Activated T-cell treated with anti-CD3 and anti-CD28 coated beads, Interleukin-2, amount 50 U/mL, for 72 hours (primary cell): Measurements from ENCODE around the gene TLK1. TPM values are rescaled to one million over a fixed set of nuclear protein-coding genes. Genes with fewer than 3 reads are reported as not detected.
A peak's percentile ranks its signal among the peaks of the same experiment; 100 is the strongest.

ENCODE experiments used
- ATAC-seq, 2 donors: fragments of 150-1000 bp; cut with Tn5 transposase; replicated peaks in 1 of 2; 2 replicates each; pipeline ENCODE4 v1.10.0; 2021; ENCODE audit warnings: moderate library complexity in 2 of 2, mild to moderate bottlenecking in 1 of 2
- DNase-seq, 2 donors: peaks; one replicate each; pipeline ENCODE4 v3.0.0; 2021 to 2022; ENCODE audit warnings: mixed read lengths in 1 of 2
- H3K27ac Mint-ChIP-seq: one replicate; pipeline ENCODE4 v1.8.0; 2022; ENCODE audit warnings: mild to moderate bottlenecking, moderate library complexity, mixed read lengths
- H3K27me3 Mint-ChIP-seq: one replicate; pipeline ENCODE4 v1.8.0; 2022; ENCODE audit warnings: low read depth, mixed read lengths
- H3K36me3 Mint-ChIP-seq, 2 donors: one replicate each; pipeline ENCODE4 v1.8.0; 2022; ENCODE audit warnings: mixed read lengths in 2 of 2, mild to moderate bottlenecking in 1 of 2; ENCODE audit not compliant: insufficient read depth in 2 of 2
- H3K4me1 Mint-ChIP-seq: one replicate; pipeline ENCODE4 v1.8.0; 2022; ENCODE audit warnings: low read depth, mixed read lengths
- H3K4me3 Mint-ChIP-seq, 2 donors: one replicate each; pipeline ENCODE4 v1.8.0; 2022; ENCODE audit warnings: mild to moderate bottlenecking in 2 of 2, mixed read lengths in 2 of 2, moderate library complexity in 2 of 2
- H3K9me3 Mint-ChIP-seq, 2 donors: one replicate each; pipeline ENCODE4 v1.8.0; 2022; ENCODE audit warnings: mixed read lengths in 2 of 2
- total RNA-seq, 2 donors: library from RNA; stranded (reverse); gene quantifications; one replicate each; pipeline ENCODE4 v1.2.3, GENCODE V29; 2022

Gene TLK1
- total RNA-seq, 2 donors from 2014 or later = 96.0 to 102 TPM

- Mint-ChIP-seq H3K36me3 (peaks cover 1 to 5% of the 10 kb centered on the region in 2 donors), H3K4me3 (no peak overlapping the region), H3K27ac (peak overlapping the region; percentile 24), H3K27me3 (no peaks in the 10 kb centered on the region), H3K4me1 (peaks cover 12% of the 10 kb centered on the region), H3K9me3 (no peaks in the 10 kb centered on the region)
- DNase-seq (no peak), ATAC-seq (no peak)
Observed at GRCh38 chr2:170968205-170969003, 192.3 kb downstream of the TLK1 start.

- no peak for ATAC-seq
- Mint-ChIP-seq H3K27ac (no peak overlapping the region), H3K9me3 (no peaks in the 10 kb centered on the region), H3K27me3 (no peaks in the 10 kb centered on the region), H3K4me1 (peaks cover 5% of the 10 kb centered on the region), H3K36me3 (peaks cover 4 to 5% of the 10 kb centered on the region in 2 donors), H3K4me3 (no peak overlapping the region)
- DNase-seq = no peak
Observed at GRCh38 chr2:170967553-170967952, 193.1 kb downstream of the TLK1 start.

DNA sequence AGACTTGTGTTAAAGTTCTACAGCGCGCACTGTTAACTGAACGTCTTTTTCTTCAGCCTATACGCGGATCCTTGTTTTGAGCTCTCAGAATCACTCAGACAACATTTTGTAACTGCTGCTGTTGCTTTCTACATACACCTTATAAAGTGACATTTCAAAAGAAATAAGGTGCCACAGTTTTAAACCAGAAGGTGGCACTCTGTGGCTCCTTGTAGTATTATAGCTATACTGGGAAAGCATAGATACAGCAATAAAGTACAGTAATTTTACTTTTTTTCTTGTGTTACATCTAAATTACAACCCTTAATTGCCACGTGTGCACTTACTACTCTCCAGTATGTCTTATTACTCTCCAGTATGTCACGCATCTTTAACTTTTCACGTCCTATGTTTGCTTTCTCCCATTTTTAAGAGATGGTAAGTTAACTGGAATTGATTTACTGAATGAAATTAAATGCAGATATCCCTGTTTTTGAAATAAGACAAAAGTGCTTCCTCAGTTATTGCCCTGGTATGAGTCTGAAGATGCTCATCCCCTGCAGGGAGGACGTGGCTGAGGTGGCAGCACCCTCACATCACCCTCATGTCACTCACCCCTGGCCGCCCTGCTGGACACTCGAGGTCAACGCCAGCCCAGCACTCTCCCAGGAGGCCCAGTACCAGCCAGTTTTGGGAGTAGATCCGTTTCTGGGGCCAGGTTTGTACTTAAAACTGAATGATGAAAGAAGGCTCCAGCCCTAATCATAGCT, 193.9 kb downstream of the TLK1 start:
- peaks cover 5 to 9% of the 10 kb centered on the region in 2 donors for H3K36me3 Mint-ChIP-seq
- H3K4me1 Mint-ChIP-seq = no peaks in the 10 kb centered on the region
- H3K9me3 Mint-ChIP-seq = no peaks in the 10 kb centered on the region
- H3K27me3 Mint-ChIP-seq = no peaks in the 10 kb centered on the region
- ATAC-seq = peak in 1 of 2 donors; percentile 40
- no peak overlapping the region for H3K27ac Mint-ChIP-seq
- H3K4me3 Mint-ChIP-seq = no peak overlapping the region
- peak in 1 of 2 donors; percentile 27 for DNase-seq

DNA sequence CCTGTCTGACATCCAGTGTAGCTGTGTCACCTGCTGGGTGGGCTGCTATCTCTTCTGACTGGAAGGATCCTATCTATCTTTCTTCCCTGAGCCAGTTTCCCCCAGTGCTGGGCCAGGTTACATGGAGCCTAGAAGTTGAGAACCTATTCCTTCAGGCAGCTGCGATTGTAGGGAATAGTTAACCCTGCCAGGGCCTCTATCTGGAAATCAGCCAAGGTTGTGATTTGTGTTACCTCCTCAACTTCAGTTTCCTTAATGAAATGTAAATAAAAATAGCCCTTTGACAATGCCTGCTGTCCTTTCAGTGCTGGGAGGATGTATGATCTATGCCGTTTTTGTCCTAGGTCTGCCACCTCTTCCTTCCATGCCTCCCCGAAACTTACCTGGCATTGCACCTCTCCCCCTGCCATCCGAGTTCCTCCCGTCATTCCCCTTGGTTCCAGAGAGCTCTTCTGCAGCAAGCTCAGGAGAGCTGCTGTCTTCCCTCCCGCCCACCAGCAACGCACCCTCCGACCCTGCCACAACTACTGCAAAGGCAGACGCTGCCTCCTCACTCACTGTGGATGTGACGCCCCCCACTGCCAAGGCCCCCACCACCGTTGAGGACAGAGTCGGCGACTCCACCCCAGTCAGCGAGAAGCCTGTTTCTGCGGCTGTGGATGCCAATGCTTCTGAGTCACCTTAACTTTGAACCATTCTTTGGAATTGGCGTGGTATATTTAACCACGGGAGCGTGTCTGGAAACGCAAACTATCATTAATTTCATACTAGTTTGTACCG, 195.1 kb downstream of the TLK1 start:
- H3K27ac Mint-ChIP-seq = no peak overlapping the region
- H3K27me3 Mint-ChIP-seq = no peaks in the 10 kb centered on the region
- ATAC-seq (no peak), DNase-seq (no peak)
- H3K9me3 Mint-ChIP-seq = no peaks in the 10 kb centered on the region
- no peaks in the 10 kb centered on the region for H3K4me1 Mint-ChIP-seq
- H3K4me3 Mint-ChIP-seq = no peak overlapping the region
- peaks cover 5 to 9% of the 10 kb centered on the region in 2 donors for H3K36me3 Mint-ChIP-seq

GRCh38 chr2:170963386-170963785, 197.3 kb downstream of the TLK1 start:
- H3K4me3 Mint-ChIP-seq = no peak overlapping the region
- no peak for ATAC-seq
- no peaks in the 10 kb centered on the region for H3K9me3 Mint-ChIP-seq
- no peaks in the 10 kb centered on the region for H3K27me3 Mint-ChIP-seq
- no peak for DNase-seq
- no peak overlapping the region for H3K27ac Mint-ChIP-seq
- H3K36me3 Mint-ChIP-seq = peaks cover 7 to 16% of the 10 kb centered on the region in 2 donors
- no peaks in the 10 kb centered on the region for H3K4me1 Mint-ChIP-seq

DNA sequence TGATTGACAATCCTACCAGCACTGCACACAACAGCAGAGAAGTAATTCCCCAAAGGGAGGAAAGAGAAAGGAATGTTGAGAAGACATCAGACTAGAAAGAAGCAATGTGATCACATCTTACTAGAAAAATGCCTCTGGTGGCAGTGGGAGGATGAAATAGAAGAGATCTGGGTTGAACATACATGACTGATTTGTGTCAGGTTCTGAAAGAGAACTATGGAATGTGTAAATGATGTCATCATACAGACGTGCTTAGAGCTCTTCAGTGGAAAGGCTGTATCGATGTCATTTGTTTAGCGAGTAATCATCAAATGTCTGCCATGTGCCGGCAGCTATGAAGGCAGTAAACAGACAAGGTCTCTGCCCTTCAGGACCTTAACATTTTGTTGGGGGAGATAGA, 206.8 kb downstream of the TLK1 start:
- DNase-seq = no peak
- Mint-ChIP-seq H3K27ac (no peak overlapping the region), H3K36me3 (peaks cover 16 to 52% of the 10 kb centered on the region in 2 donors), H3K4me3 (no peak overlapping the region), H3K9me3 (no peaks in the 10 kb centered on the region), H3K4me1 (no peaks in the 10 kb centered on the region), H3K27me3 (no peaks in the 10 kb centered on the region)
- ATAC-seq = no peak

GRCh38 chr2:170950221-170950761, 210.4 kb downstream of the TLK1 start:
- H3K36me3 Mint-ChIP-seq = peaks cover 13 to 43% of the 10 kb centered on the region in 2 donors
- no peaks in the 10 kb centered on the region for H3K27me3 Mint-ChIP-seq
- DNase-seq = no peak
- ATAC-seq = no peak
- H3K9me3 Mint-ChIP-seq = no peaks in the 10 kb centered on the region
- no peak overlapping the region for H3K27ac Mint-ChIP-seq
- peaks cover 10% of the 10 kb centered on the region for H3K4me1 Mint-ChIP-seq
- H3K4me3 Mint-ChIP-seq = no peak overlapping the region

DNA sequence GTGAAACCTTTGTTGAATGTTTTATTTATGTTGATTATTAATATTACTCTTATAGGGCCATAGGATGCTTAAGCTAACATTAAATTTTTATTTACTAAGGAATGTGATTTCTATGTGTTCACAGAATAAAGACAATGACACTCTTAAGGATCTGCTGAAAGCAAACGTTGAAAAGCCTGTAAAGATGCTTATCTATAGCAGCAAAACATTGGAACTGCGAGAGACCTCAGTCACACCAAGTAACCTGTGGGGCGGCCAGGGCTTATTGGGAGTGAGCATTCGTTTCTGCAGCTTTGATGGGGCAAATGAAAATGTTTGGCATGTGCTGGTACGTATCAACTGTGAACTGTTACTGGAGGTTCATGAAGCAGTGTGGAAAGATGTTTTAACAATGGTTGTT, 211.3 kb downstream of the TLK1 start:
- Mint-ChIP-seq H3K4me1 (peaks cover 18% of the 10 kb centered on the region), H3K36me3 (peaks cover 13 to 38% of the 10 kb centered on the region in 2 donors), H3K4me3 (no peak overlapping the region), H3K9me3 (no peaks in the 10 kb centered on the region), H3K27ac (no peak overlapping the region), H3K27me3 (no peaks in the 10 kb centered on the region)
- ATAC-seq = no peak
- DNase-seq = no peak

- no peak for ATAC-seq
- H3K4me3 Mint-ChIP-seq = no peak overlapping the region
- no peak for DNase-seq
- no peaks in the 10 kb centered on the region for H3K9me3 Mint-ChIP-seq
- peaks cover 2 to 7% of the 10 kb centered on the region in 2 donors for H3K36me3 Mint-ChIP-seq
- H3K27me3 Mint-ChIP-seq = no peaks in the 10 kb centered on the region
- no peak overlapping the region for H3K27ac Mint-ChIP-seq
- peaks cover 63% of the 10 kb centered on the region for H3K4me1 Mint-ChIP-seq
Observed at GRCh38 chr2:170944545-170944944, 216.1 kb downstream of the TLK1 start.

DNA sequence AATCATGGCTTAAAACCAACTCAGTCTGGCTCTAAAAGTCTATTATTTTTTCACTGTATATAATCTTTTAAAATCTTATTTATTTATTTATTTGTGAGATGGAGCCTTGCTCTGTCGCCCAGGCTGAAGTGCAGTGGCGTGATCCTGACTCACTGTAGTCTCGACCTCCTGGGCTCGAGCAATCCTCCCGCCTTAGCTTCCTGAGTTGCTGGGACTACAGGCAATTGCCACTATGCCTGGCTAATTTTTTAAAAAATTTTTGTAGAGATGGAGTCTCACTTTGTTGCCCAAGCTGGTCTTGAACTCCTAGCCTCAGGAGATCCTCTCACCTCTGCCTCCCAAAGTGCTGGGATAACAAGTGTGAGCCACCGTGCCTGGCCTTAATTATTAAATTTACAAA, 217.1 kb downstream of the TLK1 start:
- Mint-ChIP-seq H3K27me3 (no peaks in the 10 kb centered on the region), H3K4me1 (peaks cover 72% of the 10 kb centered on the region), H3K27ac (no peak overlapping the region), H3K36me3 (peaks cover 0 to 5% of the 10 kb centered on the region in 2 donors), H3K4me3 (no peak overlapping the region), H3K9me3 (no peaks in the 10 kb centered on the region)
- DNase-seq (no peak), ATAC-seq (no peak)

DNA sequence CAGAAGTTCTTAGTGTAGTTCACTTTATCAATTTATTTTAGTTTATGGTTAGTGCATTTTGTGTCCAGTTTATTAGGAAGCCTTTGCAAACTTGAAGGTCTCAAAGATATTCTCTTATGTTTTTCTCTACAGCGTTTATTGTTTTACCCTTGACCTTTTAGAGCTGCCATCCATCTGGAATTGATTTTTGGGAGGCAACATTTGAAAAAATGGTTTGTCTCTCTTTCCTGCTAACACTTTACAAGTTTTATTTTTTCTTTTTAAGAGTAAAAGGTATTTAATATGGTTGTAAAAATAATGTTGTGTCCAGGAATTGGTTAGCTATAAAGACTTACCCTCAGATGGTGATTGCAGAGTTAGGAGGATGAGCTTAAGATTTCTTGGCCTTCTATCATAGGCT, 217.7 kb downstream of the TLK1 start:
- peaks cover 78% of the 10 kb centered on the region for H3K4me1 Mint-ChIP-seq

GRCh38 chr2:170942615-170943014, 218.1 kb downstream of the TLK1 start:
- H3K4me3 Mint-ChIP-seq = no peak overlapping the region

More for the DNA sequence above, 217.7 kb downstream of the TLK1 start:
- peak overlapping the region; percentile 19 for H3K27ac Mint-ChIP-seq
- H3K36me3 Mint-ChIP-seq = peaks cover 0 to 5% of the 10 kb centered on the region in 2 donors
- H3K27me3 Mint-ChIP-seq = no peaks in the 10 kb centered on the region
- no peak for DNase-seq
- ATAC-seq = no peak
- H3K4me3 Mint-ChIP-seq = no peak overlapping the region
- H3K9me3 Mint-ChIP-seq = no peaks in the 10 kb centered on the region

More at GRCh38 chr2:170942615-170943014, 218.1 kb downstream of the TLK1 start:
- peaks cover 0 to 5% of the 10 kb centered on the region in 2 donors for H3K36me3 Mint-ChIP-seq
- H3K27me3 Mint-ChIP-seq = no peaks in the 10 kb centered on the region
- no peak for ATAC-seq
- no peaks in the 10 kb centered on the region for H3K9me3 Mint-ChIP-seq
- H3K27ac Mint-ChIP-seq = peak overlapping the region; percentile 19
- no peak for DNase-seq
- H3K4me1 Mint-ChIP-seq = peaks cover 81% of the 10 kb centered on the region
